ENCODE results near the gene SLC6A12. TPM values are rescaled to one million over a fixed set of nuclear protein-coding genes. Genes with fewer than 3 reads are reported as not detected.
"Not testable (repeated sequence)": the region's sequence is repeated elsewhere in the genome, so short reads cannot be mapped to it uniquely, and the experiment has no call there.

Gene SLC6A12
- total and polyA plus RNA-seq, 7 donors, result 0.07 to 0.90 (median 0.30) TPM

DNA sequence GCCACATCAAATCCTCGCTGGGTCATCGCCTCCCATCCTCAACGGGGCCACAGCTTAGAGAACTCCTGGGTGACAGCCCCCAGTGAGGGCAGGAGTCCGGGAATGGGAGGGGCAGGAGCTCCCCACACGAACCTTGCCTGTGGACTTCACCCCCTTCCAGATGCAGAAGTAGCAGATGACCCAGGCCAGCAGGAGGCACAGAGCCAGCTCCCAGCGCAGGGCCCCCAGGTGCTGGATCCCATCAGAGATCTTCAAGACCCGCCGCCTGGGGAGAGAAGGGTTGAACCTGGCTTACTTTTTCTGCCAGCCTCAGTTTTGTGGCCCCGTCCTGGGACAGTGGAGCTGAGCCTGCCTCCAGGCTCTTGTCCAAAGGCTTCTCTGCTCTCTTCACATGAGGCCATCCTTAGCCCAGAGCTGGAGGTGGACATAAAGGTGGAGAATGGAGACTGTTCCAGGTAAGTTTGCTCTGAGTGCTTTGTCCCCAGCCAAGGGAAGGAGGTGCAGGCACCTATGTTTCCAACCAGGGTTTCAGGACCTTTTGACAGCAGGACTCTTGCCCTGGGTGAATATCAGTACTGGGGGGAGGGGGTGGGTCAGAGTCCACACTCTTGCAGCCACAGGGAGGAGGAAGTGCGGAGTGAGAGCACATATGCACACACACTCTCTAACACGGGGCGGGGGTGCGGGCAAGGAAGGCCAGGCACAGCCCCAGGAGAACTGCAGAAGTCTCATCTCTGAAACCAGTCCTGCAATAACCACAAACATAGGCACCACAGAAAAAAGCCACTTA lies 23.3 kb upstream of the SLC6A12 start:
- TF ChIP-seq, protein P1, sequence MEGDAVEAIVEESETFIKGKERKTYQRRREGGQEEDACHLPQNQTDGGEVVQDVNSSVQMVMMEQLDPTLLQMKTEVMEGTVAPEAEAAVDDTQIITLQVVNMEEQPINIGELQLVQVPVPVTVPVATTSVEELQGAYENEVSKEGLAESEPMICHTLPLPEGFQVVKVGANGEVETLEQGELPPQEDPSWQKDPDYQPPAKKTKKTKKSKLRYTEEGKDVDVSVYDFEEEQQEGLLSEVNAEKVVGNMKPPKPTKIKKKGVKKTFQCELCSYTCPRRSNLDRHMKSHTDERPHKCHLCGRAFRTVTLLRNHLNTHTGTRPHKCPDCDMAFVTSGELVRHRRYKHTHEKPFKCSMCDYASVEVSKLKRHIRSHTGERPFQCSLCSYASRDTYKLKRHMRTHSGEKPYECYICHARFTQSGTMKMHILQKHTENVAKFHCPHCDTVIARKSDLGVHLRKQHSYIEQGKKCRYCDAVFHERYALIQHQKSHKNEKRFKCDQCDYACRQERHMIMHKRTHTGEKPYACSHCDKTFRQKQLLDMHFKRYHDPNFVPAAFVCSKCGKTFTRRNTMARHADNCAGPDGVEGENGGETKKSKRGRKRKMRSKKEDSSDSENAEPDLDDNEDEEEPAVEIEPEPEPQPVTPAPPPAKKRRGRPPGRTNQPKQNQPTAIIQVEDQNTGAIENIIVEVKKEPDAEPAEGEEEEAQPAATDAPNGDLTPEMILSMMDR (IDR thresholded peaks at IDR 0.05), result no peak
- Histone ChIP-seq H3K9me3 (no peaks in the 10 kb centered on the region), H3K4me3 (no peak overlapping the region), H3K4me1 (peaks cover 17% of the 10 kb centered on the region), H3K27me3 (ENCODE audit: insufficient read depth in 3 of 3, low read length in 2 of 3) (no peaks in the 10 kb centered on the region), H3K36me3 (ENCODE audit: insufficient read depth in 1 of 2, low read depth in 1 of 2) (no peaks in the 10 kb centered on the region), H3K27ac (no peak overlapping the region)
- intact Hi-C loops (cut with DNase I), result no loop called here
- DNase-seq, result no peak
- ATAC-seq, result no peak
- WGBS, 3 donors, result 84 to 89% (median 88%) methylated on average over 13 of the region's 13 CpGs

DNA sequence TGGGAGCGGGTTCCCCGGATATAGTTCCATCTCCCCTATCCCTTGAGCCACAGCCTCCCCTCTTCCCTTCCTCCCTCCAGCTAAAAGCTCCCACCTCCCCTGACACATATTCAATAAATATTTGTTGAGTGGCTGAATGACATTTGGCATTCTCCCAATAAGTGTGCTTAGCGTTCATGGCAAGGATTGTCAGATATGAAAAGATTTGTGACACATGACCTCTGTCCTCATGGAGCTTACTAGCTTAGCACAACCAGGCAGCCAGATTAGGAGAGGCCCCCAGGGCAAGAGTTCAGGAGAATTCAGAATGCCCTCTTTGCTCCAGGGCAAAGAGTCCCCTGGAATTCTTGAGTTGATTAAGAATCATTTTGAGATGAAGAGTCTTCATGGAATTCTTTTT lies 22.5 kb upstream of the SLC6A12 start:
- intact Hi-C loops (cut with DNase I), result no loop called here
- Histone ChIP-seq H3K9me3 (no peaks in the 10 kb centered on the region), H3K27me3 (ENCODE audit: insufficient read depth in 3 of 3, low read length in 2 of 3) (no peaks in the 10 kb centered on the region), H3K36me3 (ENCODE audit: insufficient read depth in 1 of 2, low read depth in 1 of 2) (no peaks in the 10 kb centered on the region), H3K4me1 (peaks cover 17% of the 10 kb centered on the region), H3K4me3 (no peak overlapping the region), H3K27ac (no peak overlapping the region)
- WGBS, 3 donors, result 72 to 86% (median 83%) methylated on average over 3 of the region's 3 CpGs
- DNase-seq, result no peak
- no peak for ATAC-seq
- TF ChIP-seq, protein P1 (IDR thresholded peaks at IDR 0.05), result no peak

DNA sequence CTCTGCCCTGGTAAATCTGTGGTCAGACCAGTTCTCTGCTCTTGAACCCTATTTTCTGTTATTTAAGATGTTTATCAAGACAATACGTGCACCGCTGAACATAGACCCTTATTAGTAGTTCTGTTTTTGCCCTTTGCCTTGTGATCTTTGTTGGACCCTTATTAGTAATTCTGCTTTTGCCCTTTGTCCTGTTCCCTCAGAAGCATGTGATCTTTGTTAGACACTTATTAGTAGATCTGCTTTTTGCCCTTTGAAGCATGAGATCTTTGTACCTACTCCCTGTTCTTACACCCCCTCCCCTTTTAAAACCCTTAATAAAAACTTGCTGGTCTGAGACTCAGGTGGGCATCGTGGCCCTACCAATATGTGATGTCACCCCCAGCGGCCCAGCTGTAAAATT lies 22.0 kb upstream of the SLC6A12 start:
- H3K36me3 ChIP-seq (ENCODE audit: insufficient read depth in 1 of 2, low read depth in 1 of 2); DNase-seq; ATAC-seq; H3K9me3 ChIP-seq; H3K27me3 ChIP-seq (ENCODE audit: insufficient read depth in 3 of 3, low read length in 2 of 3); intact Hi-C loops (cut with DNase I); H3K4me3 ChIP-seq; H3K27ac ChIP-seq: not testable (repeated sequence)
- peaks cover 17% of the 10 kb centered on the region for H3K4me1 ChIP-seq
- 84 to 88% (median 85%) methylated on average over 4 of the region's 4 CpGs for WGBS, 3 donors

DNA sequence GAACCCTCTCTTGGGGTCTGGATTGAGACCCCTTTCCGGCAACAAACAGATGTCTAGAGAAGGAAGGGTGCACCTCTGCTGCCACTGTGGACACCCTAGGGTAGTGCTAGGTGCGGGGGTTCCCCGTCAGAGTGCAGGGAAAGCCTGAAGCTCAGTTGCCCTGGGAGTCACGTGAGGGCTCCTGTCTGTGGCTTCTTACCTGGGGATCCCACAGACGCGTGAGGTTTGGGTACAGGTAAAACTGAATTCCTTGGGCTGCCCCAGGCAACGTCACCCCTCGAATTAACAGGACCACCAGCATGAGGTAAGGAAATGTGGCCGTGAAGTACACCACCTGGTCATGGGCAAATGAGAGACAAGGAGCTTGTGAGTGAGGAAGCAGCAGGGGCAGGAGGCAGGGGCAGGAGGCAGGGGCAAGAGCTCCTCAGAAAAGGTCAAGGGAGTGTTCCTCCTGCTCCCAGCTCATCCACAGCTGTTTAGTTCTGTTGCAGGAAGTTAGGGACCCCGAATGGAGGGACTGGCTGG lies 21.0 kb upstream of the SLC6A12 start:
- TF ChIP-seq, protein P1 (IDR thresholded peaks at IDR 0.05), result no peak
- DNase-seq, result no peak
- no peak overlapping the region for H3K27ac ChIP-seq
- no peaks in the 10 kb centered on the region for H3K27me3 ChIP-seq (ENCODE audit: insufficient read depth in 3 of 3, low read length in 2 of 3)
- no peaks in the 10 kb centered on the region for H3K9me3 ChIP-seq
- 91 to 98% (median 96%) methylated on average over 10 of the region's 10 CpGs for WGBS, 3 donors
- H3K36me3 ChIP-seq (ENCODE audit: insufficient read depth in 1 of 2, low read depth in 1 of 2), result no peaks in the 10 kb centered on the region
- no peak overlapping the region for H3K4me3 ChIP-seq
- no peak for ATAC-seq
- peaks cover 17% of the 10 kb centered on the region for H3K4me1 ChIP-seq
- intact Hi-C loops (cut with DNase I), result no loop called here

DNA sequence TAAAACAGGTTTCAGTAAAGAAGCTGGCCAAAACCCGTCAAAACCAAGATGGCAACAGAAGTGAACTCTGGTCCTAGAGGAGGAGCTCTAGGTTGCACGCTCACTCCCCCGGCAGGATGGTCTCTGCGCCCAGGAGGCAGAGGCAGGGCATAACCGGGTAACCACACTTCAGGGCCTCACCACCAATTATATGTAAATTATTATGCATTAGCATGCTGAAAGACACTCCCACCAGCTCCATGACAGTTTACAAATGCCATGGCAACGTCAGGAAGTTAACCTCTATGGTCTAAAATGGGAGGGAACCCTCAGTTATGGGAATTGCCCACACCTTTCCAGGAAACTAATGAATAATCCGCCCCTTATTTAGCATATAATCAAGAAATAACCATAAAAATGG lies 20.1 kb upstream of the SLC6A12 start:
- peak overlapping the region; percentile 60 for H3K27ac ChIP-seq
- intact Hi-C loops (cut with DNase I), result no loop called here
- 76 to 86% (median 77%) methylated on average over 7 of the region's 7 CpGs for WGBS, 3 donors

More for the DNA sequence above, 20.1 kb upstream of the SLC6A12 start:
- DNase-seq (no peak), ATAC-seq (no peak)
- Histone ChIP-seq H3K27me3 (ENCODE audit: insufficient read depth in 3 of 3, low read length in 2 of 3) (no peaks in the 10 kb centered on the region), H3K4me3 (no peak overlapping the region), H3K9me3 (no peaks in the 10 kb centered on the region), H3K4me1 (peaks cover 17% of the 10 kb centered on the region), H3K36me3 (ENCODE audit: insufficient read depth in 1 of 2, low read depth in 1 of 2) (no peaks in the 10 kb centered on the region)
- TF ChIP-seq, protein P1 (IDR thresholded peaks at IDR 0.05), result no peak
